Measurements from ENCODE around the gene PRKD3. TPM values are rescaled to one million over a fixed set of nuclear protein-coding genes. Genes with fewer than 3 reads are reported as not detected.

PRKD3 gene
- total RNA-seq (2022; extraction: Qiagen RNA extraction), result 8.6 to 17.3 TPM (median 12.5 TPM) in 5 replicates

GRCh38 chr2:37324786-37325624 is at the start of gene PRKD3:
Gene PRKD3, minus strand, starts transcription at chr2:37324833. Its CDS starts 8,309 bp downstream, at chr2:37316524.

GRCh38 chr2:37344453-37345361 is 20.1 kb upstream of the PRKD3 start, which contains the start of gene QPCT:
Gene QPCT, plus strand, starts transcription at chr2:37344630. Its CDS starts 102 bp downstream, at chr2:37344732.

Other genes starting within 250 kb of the PRKD3 start
- 5.7 to 7.8 TPM (median 6.8 TPM) in 5 replicates for gene HEATR5B, start 240.5 kb downstream of the PRKD3 start, total RNA-seq (2022; extraction: Qiagen RNA extraction)
- gene GPATCH11, start 240.3 kb downstream of the PRKD3 start, total RNA-seq (2022; extraction: Qiagen RNA extraction), result 7.8 to 11.4 TPM (median 9.2 TPM) in 5 replicates
- gene EIF2AK2, start 167.9 kb downstream of the PRKD3 start, total RNA-seq (2022; extraction: Qiagen RNA extraction), result 16.2 to 31.7 TPM (median 20.8 TPM) in 5 replicates
- not detected in 5 replicates for gene SULT6B1, start 136.2 kb downstream of the PRKD3 start, total RNA-seq (2022; extraction: Qiagen RNA extraction)
- 36.4 to 39.5 TPM (median 37.4 TPM) in 5 replicates for gene CEBPZOS, start 128.3 kb downstream of the PRKD3 start, total RNA-seq (2022; extraction: Qiagen RNA extraction)
- 58.3 to 82.9 TPM (median 63.7 TPM) in 5 replicates for gene CEBPZ, start 93.2 kb downstream of the PRKD3 start, total RNA-seq (2022; extraction: Qiagen RNA extraction)
- gene NDUFAF7, start 93.2 kb downstream of the PRKD3 start, total RNA-seq (2022; extraction: Qiagen RNA extraction), result 16.7 to 18.4 TPM (median 17.7 TPM) in 5 replicates
- 20.8 to 25.2 TPM (median 23.4 TPM) in 5 replicates for gene QPCT, start 19.8 kb upstream of the PRKD3 start, total RNA-seq (2022; extraction: Qiagen RNA extraction)